ENCODE measurements around the gene RABGAP1L. TPM values are rescaled to one million over a fixed set of nuclear protein-coding genes. Genes with fewer than 3 reads are reported as not detected.

Gene RABGAP1L
- total RNA-seq, 2 experiments from 2014 or later: 59.8 to 67.6 TPM

DNA sequence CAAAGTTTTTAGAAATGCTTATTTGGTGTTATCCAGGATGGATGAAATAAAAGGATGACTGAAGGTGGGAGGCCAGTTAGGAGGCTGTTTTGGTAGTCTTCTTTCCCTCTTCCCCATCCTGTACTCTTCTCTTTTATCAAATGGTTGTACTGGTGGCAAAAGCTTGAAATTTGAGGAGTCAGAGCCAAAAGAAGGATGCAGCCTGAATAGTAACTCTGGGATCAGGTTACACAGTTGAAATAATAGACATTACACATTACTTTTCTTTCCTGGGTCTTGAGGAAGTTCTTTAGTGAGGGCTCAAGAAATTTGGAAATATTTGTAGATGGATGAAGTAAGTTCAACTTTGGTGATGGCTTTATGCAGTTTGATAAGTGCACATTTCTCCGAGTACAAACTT lies 397.1 kb downstream of the RABGAP1L start:
- Histone ChIP-seq H3K4me1 (ENCODE audit: insufficient read depth, low read length) (no peaks in the 10 kb centered on the region), H3K27me3 (ENCODE audit: control insufficient read depth in 1 of 2, insufficient read depth in 2 of 2, low read length in 2 of 2) (no peaks in the 10 kb centered on the region), H3K36me3 (ENCODE audit: insufficient read depth, low read length) (no peaks in the 10 kb centered on the region), H3K4me3 (ENCODE audit: low read length) (no peak overlapping the region), H3K27ac (ENCODE audit: low read depth in 1 of 2, low read length in 2 of 2) (no peak overlapping the region), H3K9me3 (ENCODE audit: control insufficient read depth in 1 of 2, insufficient read depth in 1 of 2, low read length in 2 of 2) (peaks cover 0 to 5% of the 10 kb centered on the region in 2 experiments)
- Mint-ChIP-seq H3K4me3 (no peak overlapping the region), H3K27me3 (no peaks in the 10 kb centered on the region), H3K9me3 (peaks cover 7% of the 10 kb centered on the region), H3K4me1 (ENCODE audit: low read depth) (no peaks in the 10 kb centered on the region), H3K36me3 (ENCODE audit: low read depth) (peaks cover 60% of the 10 kb centered on the region), H3K27ac (no peak overlapping the region)
- no peak for DNase-seq
- POLR2A ChIA-PET: no interaction called here
- ATAC-seq (ENCODE audit: poor library complexity): no peak
- CTCF ChIA-PET: no interaction called here
- intact Hi-C loops (cut with DNase I, micrococcal nuclease): no loop called here
- TF ChIP-seq, protein P1, sequence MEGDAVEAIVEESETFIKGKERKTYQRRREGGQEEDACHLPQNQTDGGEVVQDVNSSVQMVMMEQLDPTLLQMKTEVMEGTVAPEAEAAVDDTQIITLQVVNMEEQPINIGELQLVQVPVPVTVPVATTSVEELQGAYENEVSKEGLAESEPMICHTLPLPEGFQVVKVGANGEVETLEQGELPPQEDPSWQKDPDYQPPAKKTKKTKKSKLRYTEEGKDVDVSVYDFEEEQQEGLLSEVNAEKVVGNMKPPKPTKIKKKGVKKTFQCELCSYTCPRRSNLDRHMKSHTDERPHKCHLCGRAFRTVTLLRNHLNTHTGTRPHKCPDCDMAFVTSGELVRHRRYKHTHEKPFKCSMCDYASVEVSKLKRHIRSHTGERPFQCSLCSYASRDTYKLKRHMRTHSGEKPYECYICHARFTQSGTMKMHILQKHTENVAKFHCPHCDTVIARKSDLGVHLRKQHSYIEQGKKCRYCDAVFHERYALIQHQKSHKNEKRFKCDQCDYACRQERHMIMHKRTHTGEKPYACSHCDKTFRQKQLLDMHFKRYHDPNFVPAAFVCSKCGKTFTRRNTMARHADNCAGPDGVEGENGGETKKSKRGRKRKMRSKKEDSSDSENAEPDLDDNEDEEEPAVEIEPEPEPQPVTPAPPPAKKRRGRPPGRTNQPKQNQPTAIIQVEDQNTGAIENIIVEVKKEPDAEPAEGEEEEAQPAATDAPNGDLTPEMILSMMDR (IDR thresholded peaks at IDR 0.05): no peak

DNA sequence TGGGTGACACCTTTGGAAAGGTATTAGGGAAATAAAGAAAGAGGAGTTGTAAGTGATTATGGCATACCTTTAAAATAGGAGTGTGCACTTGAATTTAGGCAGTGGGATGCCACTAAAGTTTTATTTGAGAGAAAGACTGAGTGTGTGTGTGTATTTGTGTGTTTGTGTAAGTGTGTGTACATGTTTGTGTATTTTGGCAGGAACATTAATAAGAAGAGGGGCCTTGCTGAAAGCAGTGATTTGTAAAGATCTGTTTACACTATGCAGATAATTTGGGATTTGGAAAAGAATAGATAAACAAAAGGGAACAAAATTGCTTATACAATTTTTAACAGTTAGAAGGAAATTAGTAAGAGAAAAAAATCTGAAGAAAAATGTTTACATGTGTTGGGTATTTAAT lies 409.2 kb downstream of the RABGAP1L start:
- H3K9me3 Mint-ChIP-seq: peaks cover 9% of the 10 kb centered on the region

DNA sequence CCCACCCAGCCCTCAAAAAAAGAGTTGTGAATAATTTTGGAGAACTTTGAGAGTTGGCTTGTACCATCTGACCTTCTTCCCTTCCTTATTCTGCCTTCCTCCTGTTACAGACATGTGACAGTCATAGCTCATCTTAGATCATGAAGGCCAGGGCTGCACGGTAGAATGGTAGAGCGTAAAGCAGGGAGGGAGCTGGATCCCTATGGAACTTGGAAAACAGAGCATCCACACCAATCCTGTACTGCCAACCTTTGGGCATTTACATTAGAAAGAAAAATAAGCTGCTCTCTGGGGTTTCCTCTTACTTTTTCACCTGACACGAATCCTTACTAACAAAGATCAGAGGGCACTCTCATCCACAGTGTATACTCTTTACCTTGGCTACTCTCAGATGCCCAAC lies 409.9 kb downstream of the RABGAP1L start:
- H3K4me1 ChIP-seq (ENCODE audit: insufficient read depth, low read length): no peaks in the 10 kb centered on the region
- no peak for DNase-seq
- H3K36me3 ChIP-seq (ENCODE audit: insufficient read depth, low read length): no peaks in the 10 kb centered on the region
- H3K27ac Mint-ChIP-seq: no peak overlapping the region
- no peak overlapping the region for H3K4me3 ChIP-seq (ENCODE audit: low read length)
- H3K27me3 Mint-ChIP-seq: no peaks in the 10 kb centered on the region
- no peaks in the 10 kb centered on the region for H3K4me1 Mint-ChIP-seq (ENCODE audit: low read depth)
- no peak overlapping the region for H3K4me3 Mint-ChIP-seq
- peaks cover 67% of the 10 kb centered on the region for H3K36me3 Mint-ChIP-seq (ENCODE audit: low read depth)
- no peak overlapping the region for H3K27ac ChIP-seq (ENCODE audit: low read depth in 1 of 2, low read length in 2 of 2)
- H3K27me3 ChIP-seq (ENCODE audit: control insufficient read depth in 1 of 2, insufficient read depth in 2 of 2, low read length in 2 of 2): no peaks in the 10 kb centered on the region
- no peak for ATAC-seq (ENCODE audit: poor library complexity)
- POLR2A ChIA-PET: interaction anchor here (0.5 kb wide), 1 partner anchor 65 kb away, joined by 3 read pairs; no protein-coding TSS in a partner anchor
- TF ChIP-seq, protein P1 (IDR thresholded peaks at IDR 0.05): no peak
- peaks cover 3 to 4% of the 10 kb centered on the region in 2 experiments for H3K9me3 ChIP-seq (ENCODE audit: control insufficient read depth in 1 of 2, insufficient read depth in 1 of 2, low read length in 2 of 2)
- intact Hi-C loops (cut with DNase I, micrococcal nuclease): no loop called here
- CTCF ChIA-PET: no interaction called here
- peaks cover 11% of the 10 kb centered on the region for H3K9me3 Mint-ChIP-seq

More for the DNA sequence above, 409.2 kb downstream of the RABGAP1L start:
- peaks cover 3 to 4% of the 10 kb centered on the region in 2 experiments for H3K9me3 ChIP-seq (ENCODE audit: control insufficient read depth in 1 of 2, insufficient read depth in 1 of 2, low read length in 2 of 2)
- Mint-ChIP-seq H3K4me3 (no peak overlapping the region), H3K27me3 (no peaks in the 10 kb centered on the region), H3K36me3 (ENCODE audit: low read depth) (peaks cover 60% of the 10 kb centered on the region), H3K27ac (no peak overlapping the region), H3K4me1 (ENCODE audit: low read depth) (no peaks in the 10 kb centered on the region)
- TF ChIP-seq, protein P1 (IDR thresholded peaks at IDR 0.05): no peak
- no peak overlapping the region for H3K27ac ChIP-seq (ENCODE audit: low read depth in 1 of 2, low read length in 2 of 2)
- H3K4me1 ChIP-seq (ENCODE audit: insufficient read depth, low read length): no peaks in the 10 kb centered on the region
- DNase-seq (no peak), ATAC-seq (ENCODE audit: poor library complexity) (no peak)
- H3K4me3 ChIP-seq (ENCODE audit: low read length): no peak overlapping the region
- intact Hi-C loops (cut with DNase I, micrococcal nuclease): no loop called here
- H3K27me3 ChIP-seq (ENCODE audit: control insufficient read depth in 1 of 2, insufficient read depth in 2 of 2, low read length in 2 of 2): no peaks in the 10 kb centered on the region
- ChIA-PET POLR2A (interaction anchor here (0.5 kb wide), 1 partner anchor 64 kb away, joined by 3 read pairs; no protein-coding TSS in a partner anchor), CTCF (no interaction called here)
- H3K36me3 ChIP-seq (ENCODE audit: insufficient read depth, low read length): no peaks in the 10 kb centered on the region

All from CD4-positive, alpha-beta T cell (primary cell).